Measurements from ENCODE around the gene KREMEN1. TPM values are rescaled to one million over a fixed set of nuclear protein-coding genes. Genes with fewer than 3 reads are reported as not detected.

Gene KREMEN1
- total and polyA plus RNA-seq, 8 donors = 5.4 to 34.5 (median 11.6) TPM

- Histone ChIP-seq H3K9me3 (no peaks in the 10 kb centered on the region), H3K36me3 (no peaks in the 10 kb centered on the region), H3K27ac (peak overlapping the region; percentile 25 to 80 (median 57)), H3K27me3 (peaks cover 0 to 17% (median 0%) of the 10 kb centered on the region in 3 donors), H3K4me1 (peaks cover 15 to 48% (median 29%) of the 10 kb centered on the region in 4 donors), H3K4me3 (no peak overlapping the region)
- intact Hi-C loops (cut with DNase I; ENCODE audit: low total_unique reads) = no loop called here
- TF ChIP-seq CTCF (IDR thresholded peaks at IDR 0.05) (peak in 4 of 7 experiments; percentile 17 to 45 (median 26)), POLR2AphosphoS5 (IDR thresholded peaks at IDR 0.05) (no peak)
- 18 to 36% (median 30%) methylated on average over 20 to 24 of the region's 24 CpGs for WGBS, 5 donors
- peak; percentile 43 to 80 for DNase-seq
Observed at GRCh38 chr22:29202212-29203192, 129.7 kb downstream of the KREMEN1 start.

- TF ChIP-seq POLR2A (IDR thresholded peaks at IDR 0.05) (no peak), CTCF (IDR thresholded peaks at IDR 0.05) (no peak), POLR2AphosphoS5 (IDR thresholded peaks at IDR 0.05) (no peak), EP300 (IDR thresholded peaks at IDR 0.05) (no peak)
- no peak overlapping the region for H3K4me3 ChIP-seq
- no peak for DNase-seq
- 59 to 73% (median 66%) methylated on average over 9 of the region's 9 CpGs for WGBS, 5 donors
- peaks cover 0 to 17% (median 0%) of the 10 kb centered on the region in 3 donors for H3K27me3 ChIP-seq
- intact Hi-C loops (cut with DNase I; ENCODE audit: low total_unique reads) = no loop called here
- H3K36me3 ChIP-seq = no peaks in the 10 kb centered on the region
- H3K4me1 ChIP-seq = peaks cover 15 to 53% (median 33%) of the 10 kb centered on the region in 4 donors
- H3K9me3 ChIP-seq = no peaks in the 10 kb centered on the region
- H3K27ac ChIP-seq = peak overlapping the region in 3 of 5 donors; percentile 29 to 80 (median 60)
Observed at GRCh38 chr22:29203488-29204454, 130.9 kb downstream of the KREMEN1 start.

GRCh38 chr22:29204455-29205183, 131.8 kb downstream of the KREMEN1 start:
- Histone ChIP-seq H3K27ac (peak overlapping the region in 3 of 5 donors; percentile 11 to 38 (median 24)), H3K27me3 (peaks cover 0 to 17% (median 0%) of the 10 kb centered on the region in 3 donors), H3K36me3 (no peaks in the 10 kb centered on the region), H3K9me3 (no peaks in the 10 kb centered on the region), H3K4me3 (peak overlapping the region in 2 of 4 donors; percentile 60 to 71), H3K4me1 (peaks cover 22 to 59% (median 39%) of the 10 kb centered on the region in 4 donors)
- no peak for DNase-seq
- TF ChIP-seq POLR2AphosphoS5 (IDR thresholded peaks at IDR 0.05) (no peak), EP300 (IDR thresholded peaks at IDR 0.05) (no peak), CTCF (IDR thresholded peaks at IDR 0.05) (no peak), POLR2A (IDR thresholded peaks at IDR 0.05) (no peak)
- intact Hi-C loops (cut with DNase I; ENCODE audit: low total_unique reads) = loop anchor here (5.0 kb wide), 1 partner anchor 43 kb away; no protein-coding TSS in a partner anchor
- WGBS, 5 donors = 60 to 77% (median 75%) methylated on average over 8 of the region's 8 CpGs
